Epithelial cell of esophagus (primary cell): Measurements from ENCODE around the gene DERL3.
A peak's percentile ranks its signal among the peaks of the same experiment; 100 is the strongest.

Experiments
- DNase-seq: peaks from one replicate; pipeline ENCODE4 v3.0.0; 2010; ENCODE audit warnings: low read depth
- H3K4me3 ChIP-seq: 2 replicates; pipeline ENCODE4 v1.5.1; 2011; ENCODE audit warnings: mild to moderate bottlenecking, low read length, control low read depth
- CTCF ChIP-seq: IDR thresholded peaks from 2 replicates; pipeline ENCODE4 v1.5.1; 2011; ENCODE audit warnings: low read depth, mild to moderate bottlenecking, low read length, control low read depth, inconsistent platforms; ENCODE audit not compliant: insufficient read depth; ENCODE audit errors: missing control alignments

DERL3 gene

GRCh38 chr22:23838681-23839468, at the start of gene DERL3:
DERL3 (minus strand) TSS chr22:23839006; CDS start chr22:23838987, 19 bp downstream.
- DNase-seq, result peak; percentile 99
- TF ChIP-seq CTCF, result no peak
- peak within 1 kb of the TSS; percentile 45 for H3K4me3 ChIP-seq

- H3K4me3 ChIP-seq, result no peak overlapping the region
- no peak for DNase-seq
- no peak for TF ChIP-seq CTCF
Observed at GRCh38 chr22:23884140-23884539, 45.3 kb upstream of the DERL3 start.

GRCh38 chr22:23883658-23884057, 44.9 kb upstream of the DERL3 start:
- no peak for DNase-seq
- no peak overlapping the region for H3K4me3 ChIP-seq
- no peak for TF ChIP-seq CTCF

- no peak overlapping the region for H3K4me3 ChIP-seq
- TF ChIP-seq CTCF, result no peak
- DNase-seq, result no peak
Observed at GRCh38 chr22:23882370-23882769, 43.6 kb upstream of the DERL3 start.

GRCh38 chr22:23878219-23878618, 39.4 kb upstream of the DERL3 start:
- no peak overlapping the region for H3K4me3 ChIP-seq
- TF ChIP-seq CTCF, result no peak
- DNase-seq, result no peak

GRCh38 chr22:23877566-23877965, 38.8 kb upstream of the DERL3 start:
- H3K4me3 ChIP-seq, result no peak overlapping the region
- no peak for DNase-seq
- no peak for TF ChIP-seq CTCF

GRCh38 chr22:23875801-23876200, 37.0 kb upstream of the DERL3 start:
- H3K4me3 ChIP-seq, result no peak overlapping the region
- no peak for DNase-seq
- no peak for TF ChIP-seq CTCF
